Skeletal muscle tissue (tissue), 4 donors: ENCODE results near the gene DEPDC1B. TPM values are rescaled to one million over a fixed set of nuclear protein-coding genes. Genes with fewer than 3 reads are reported as not detected.
"Not testable (repeated sequence)": the region's sequence is repeated elsewhere in the genome, so short reads cannot be mapped to it uniquely, and the experiment has no call there.

Source experiments
- H3K27ac ChIP-seq: one replicate; pipeline ENCODE4 v1.7.0; 2013; ENCODE audit warnings: mild to moderate bottlenecking, low read depth, low read length, inconsistent platforms
- H3K27me3 ChIP-seq, 3 donors: one replicate each; pipeline ENCODE4 v1.7.0; 2013; ENCODE audit warnings: low read length in 3 of 3; ENCODE audit not compliant: control insufficient read depth in 3 of 3, insufficient read depth in 3 of 3
- H3K36me3 ChIP-seq, 3 donors: one replicate each; pipeline ENCODE4 v1.7.0; 2013; ENCODE audit warnings: low read length in 3 of 3; ENCODE audit not compliant: control insufficient read depth in 3 of 3, insufficient read depth in 3 of 3
- H3K4me1 ChIP-seq, 3 donors: one replicate each; pipeline ENCODE4 v1.7.0; 2013; ENCODE audit warnings: low read length in 3 of 3, mild to moderate bottlenecking in 3 of 3; ENCODE audit not compliant: control insufficient read depth in 3 of 3, insufficient read depth in 3 of 3
- H3K4me3 ChIP-seq, 3 donors: one replicate each; pipeline ENCODE4 v1.7.0; 2013; ENCODE audit warnings: low read length in 3 of 3
- H3K9ac ChIP-seq, 3 donors: one replicate each; pipeline ENCODE4 v1.7.0; 2013; ENCODE audit warnings: low read length in 3 of 3, mild to moderate bottlenecking in 3 of 3, moderate library complexity in 2 of 3, low read depth in 1 of 3
- H3K9me3 ChIP-seq, 3 donors: one replicate each; pipeline ENCODE4 v1.7.0; 2013; ENCODE audit warnings: low read length in 3 of 3; ENCODE audit not compliant: control insufficient read depth in 3 of 3
- total RNA-seq: library from RNA; depleted of rRNA; stranded (reverse); fragments of >200 nt; gene quantifications from one replicate; pipeline ENCODE4 v1.2.3, GENCODE V29; 2014
- donor health status: Osteomylitis.

Gene DEPDC1B
- total RNA-seq, 1 donor from 2014 or later, result 3.1 TPM

DNA sequence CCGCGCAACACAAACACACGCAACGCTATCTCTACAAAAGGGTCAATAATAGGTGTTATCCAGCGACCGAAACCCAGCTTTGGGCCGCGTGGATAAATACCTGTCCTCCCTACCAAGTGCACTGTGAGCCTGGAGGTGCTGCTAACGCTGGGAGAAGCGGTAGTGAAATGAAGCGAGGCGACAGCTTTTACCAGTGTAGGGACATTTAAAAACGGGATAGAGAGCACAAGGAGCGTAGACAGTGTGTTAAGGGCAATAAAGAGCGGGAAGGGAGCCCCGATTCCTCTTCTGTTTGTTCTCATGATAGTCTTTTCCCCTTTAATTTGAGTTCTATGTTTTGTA is 421 bp upstream of the DEPDC1B start:
- no peaks in the 10 kb centered on the region for H3K27me3 ChIP-seq
- H3K36me3 ChIP-seq, result no peaks in the 10 kb centered on the region
- no peaks in the 10 kb centered on the region for H3K9me3 ChIP-seq
- H3K27ac ChIP-seq, result no peak overlapping the region
- H3K4me3 ChIP-seq, result peak overlapping the region; percentile 77 to 92 (median 89)
- peak overlapping the region; percentile 81 to 91 (median 84) for H3K9ac ChIP-seq
- peaks cover 9 to 20% (median 10%) of the 10 kb centered on the region in 3 donors for H3K4me1 ChIP-seq

DNA sequence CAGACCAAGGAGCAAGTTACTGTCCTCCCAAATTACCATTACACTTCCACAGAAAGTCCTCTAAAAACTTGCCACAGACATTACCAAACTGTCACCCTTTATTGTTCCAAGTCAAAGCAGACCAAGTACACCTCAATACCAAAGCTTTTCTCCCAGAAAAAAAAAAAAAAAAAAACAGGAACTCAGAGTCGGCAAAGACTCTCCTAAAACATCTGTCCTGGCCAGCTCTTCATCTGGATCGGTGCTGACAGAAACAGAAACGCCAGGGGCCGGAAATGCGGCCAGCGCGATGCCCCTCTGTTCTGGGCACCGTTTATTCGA is 718 bp downstream of the DEPDC1B start:
- Histone ChIP-seq H3K4me1 (peaks cover 9 to 20% (median 10%) of the 10 kb centered on the region in 3 donors), H3K9me3 (no peaks in the 10 kb centered on the region), H3K36me3 (no peaks in the 10 kb centered on the region), H3K9ac (peak overlapping the region; percentile 81 to 91 (median 84)), H3K4me3 (peak overlapping the region; percentile 77 to 92 (median 89)), H3K27ac (no peak overlapping the region), H3K27me3 (no peaks in the 10 kb centered on the region)

DNA sequence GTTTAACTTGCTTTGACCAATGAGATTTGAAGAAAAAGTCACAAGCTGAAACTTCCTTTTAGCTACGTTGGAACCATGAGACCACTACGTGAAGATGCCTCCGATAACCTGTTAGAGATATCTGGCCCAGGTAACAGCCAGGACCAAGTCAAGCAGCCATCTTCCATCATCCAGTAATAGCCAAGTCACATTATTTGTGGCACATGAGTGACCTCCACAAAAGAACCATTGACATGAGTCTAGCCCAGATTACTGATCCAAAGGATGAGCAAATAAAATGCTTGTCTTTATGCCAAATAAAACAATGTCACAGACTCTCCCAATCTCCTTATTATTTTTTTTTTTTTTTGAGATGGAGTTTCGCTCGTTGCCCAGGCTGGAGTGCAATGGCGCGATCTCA is 1.6 kb downstream of the DEPDC1B start:
- Histone ChIP-seq H3K9me3 (no peaks in the 10 kb centered on the region), H3K9ac (no peak overlapping the region), H3K27ac (no peak overlapping the region), H3K4me3 (no peak overlapping the region), H3K36me3 (no peaks in the 10 kb centered on the region), H3K27me3 (no peaks in the 10 kb centered on the region), H3K4me1 (peaks cover 9 to 20% (median 10%) of the 10 kb centered on the region in 3 donors)

DNA sequence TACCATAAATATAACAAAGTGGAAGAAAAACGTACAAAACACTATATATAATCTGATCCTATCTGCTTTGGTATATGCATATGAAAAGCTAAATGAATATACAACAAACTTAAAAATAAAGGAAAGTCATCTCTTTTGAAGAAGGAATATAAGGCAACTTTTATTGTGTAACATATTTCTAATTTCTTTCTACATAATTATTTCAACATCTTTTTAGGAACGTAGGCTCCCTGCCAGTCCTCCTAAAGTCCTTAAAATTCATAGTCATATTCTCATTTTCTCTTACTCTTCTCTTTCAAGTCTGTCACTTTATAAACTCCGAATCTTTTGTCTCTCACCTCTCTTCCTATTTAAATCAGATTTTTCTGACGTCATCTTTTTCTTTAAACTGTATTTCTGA is 9.6 kb downstream of the DEPDC1B start:
- H3K36me3 ChIP-seq, result no peaks in the 10 kb centered on the region
- no peaks in the 10 kb centered on the region for H3K27me3 ChIP-seq
- no peak overlapping the region for H3K9ac ChIP-seq
- H3K4me1 ChIP-seq, result no peaks in the 10 kb centered on the region
- no peak overlapping the region for H3K27ac ChIP-seq
- no peak overlapping the region for H3K4me3 ChIP-seq
- no peaks in the 10 kb centered on the region for H3K9me3 ChIP-seq

DNA sequence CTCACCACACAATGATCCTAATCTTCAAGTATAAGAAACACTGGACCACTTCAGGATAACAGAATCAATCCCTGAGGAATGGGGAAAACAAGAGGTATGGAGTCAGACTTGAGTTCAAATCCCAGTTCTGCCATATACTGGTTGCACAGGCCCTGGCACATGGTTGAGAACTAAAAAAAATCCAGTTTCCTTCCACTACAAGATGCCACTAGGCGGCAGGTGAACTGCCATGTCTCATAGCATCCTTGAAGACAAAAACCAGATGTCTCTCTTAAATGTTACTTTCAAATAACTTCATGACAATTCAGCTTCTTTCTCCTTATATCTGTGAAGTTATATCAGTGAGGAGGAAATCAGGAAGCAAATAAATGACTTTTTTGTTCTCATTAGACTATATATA is 11.0 kb downstream of the DEPDC1B start:
- H3K4me1 ChIP-seq, result no peaks in the 10 kb centered on the region
- no peaks in the 10 kb centered on the region for H3K9me3 ChIP-seq
- H3K36me3 ChIP-seq, result no peaks in the 10 kb centered on the region
- H3K4me3 ChIP-seq, result no peak overlapping the region
- H3K27ac ChIP-seq, result no peak overlapping the region
- H3K9ac ChIP-seq, result no peak overlapping the region
- H3K27me3 ChIP-seq, result no peaks in the 10 kb centered on the region

DNA sequence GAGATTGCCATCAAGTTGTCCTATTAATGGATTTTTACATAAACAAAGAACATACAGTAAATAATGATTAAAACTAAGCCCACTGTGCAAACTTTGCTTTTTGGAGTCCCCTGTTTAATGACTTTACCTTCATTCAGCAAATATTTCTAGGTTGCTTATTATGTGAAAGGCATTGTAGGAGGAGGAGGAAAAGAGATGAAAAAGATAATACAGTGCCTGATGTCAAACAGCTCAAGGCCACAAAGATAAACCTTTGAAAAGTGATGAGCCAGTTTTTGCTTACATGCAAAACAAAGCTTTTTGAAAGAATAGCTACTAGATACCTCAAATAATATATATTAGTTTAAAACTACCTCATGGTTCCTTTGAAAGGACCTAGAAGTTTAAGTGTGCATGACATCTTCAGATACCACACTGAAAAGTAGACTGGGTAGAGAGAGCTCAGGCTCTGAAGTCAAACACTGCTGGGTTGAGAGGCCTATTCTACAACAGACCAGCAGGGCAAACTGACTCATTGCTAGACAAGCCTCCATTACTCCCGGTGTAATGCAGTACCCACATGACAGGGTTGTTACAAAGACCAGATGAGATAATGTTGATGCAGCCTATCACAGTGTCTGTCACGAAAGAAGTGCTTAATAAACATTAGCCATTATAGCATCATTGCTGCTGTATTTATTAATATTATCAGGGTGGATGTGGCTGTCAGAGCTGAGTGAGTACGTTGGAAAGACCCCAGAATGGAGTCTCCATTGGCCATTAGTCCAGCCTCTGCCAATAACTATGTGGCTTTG is 11.8 kb downstream of the DEPDC1B start:
- H3K9me3 ChIP-seq, result no peaks in the 10 kb centered on the region
- H3K4me3 ChIP-seq, result no peak overlapping the region
- H3K4me1 ChIP-seq, result no peaks in the 10 kb centered on the region
- no peak overlapping the region for H3K9ac ChIP-seq
- H3K27ac ChIP-seq, result no peak overlapping the region
- no peaks in the 10 kb centered on the region for H3K27me3 ChIP-seq
- no peaks in the 10 kb centered on the region for H3K36me3 ChIP-seq

DNA sequence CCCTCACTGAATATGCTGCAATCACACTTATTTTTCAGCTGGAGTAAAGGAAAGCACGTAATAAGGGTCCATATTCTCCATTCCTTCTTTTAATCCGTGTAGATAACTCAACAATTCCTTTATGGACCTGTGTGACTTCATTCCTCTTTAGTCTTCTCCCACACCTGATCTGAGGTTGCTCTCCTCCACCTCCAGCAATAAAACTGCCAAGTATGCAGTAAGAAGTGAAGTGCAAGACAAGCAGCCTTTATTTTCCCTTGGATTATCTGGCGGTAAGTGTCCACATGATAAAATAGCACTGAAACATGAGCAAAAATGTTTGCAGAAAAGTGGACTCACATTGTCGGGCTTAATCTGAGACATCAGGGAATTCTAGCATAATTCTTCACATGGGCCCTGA is 13.8 kb downstream of the DEPDC1B start:
- Histone ChIP-seq H3K4me1 (no peaks in the 10 kb centered on the region), H3K4me3 (no peak overlapping the region), H3K36me3 (no peaks in the 10 kb centered on the region), H3K9ac (no peak overlapping the region), H3K9me3 (no peaks in the 10 kb centered on the region), H3K27me3 (no peaks in the 10 kb centered on the region), H3K27ac (no peak overlapping the region)

DNA sequence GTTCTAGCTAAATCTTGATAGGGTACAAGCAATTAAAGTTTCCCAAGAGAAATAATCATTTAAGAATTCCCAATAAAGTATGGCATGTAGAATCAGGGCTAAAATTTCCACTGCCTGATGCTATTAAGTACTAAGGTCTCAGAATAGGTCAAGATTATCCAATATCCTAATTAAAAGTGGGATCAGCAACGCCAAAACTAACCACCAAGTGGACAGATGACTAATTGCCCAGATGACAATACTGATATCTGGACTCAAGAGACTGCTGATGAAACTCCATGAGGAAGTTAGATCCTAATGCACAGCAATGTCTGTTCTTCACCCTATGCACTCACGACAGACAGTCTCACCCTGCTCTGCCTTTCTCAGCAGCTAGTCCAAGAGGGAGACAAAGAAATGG is 14.3 kb downstream of the DEPDC1B start:
- no peaks in the 10 kb centered on the region for H3K36me3 ChIP-seq
- H3K9ac ChIP-seq, result no peak overlapping the region
- no peak overlapping the region for H3K27ac ChIP-seq
- no peaks in the 10 kb centered on the region for H3K9me3 ChIP-seq
- no peaks in the 10 kb centered on the region for H3K4me1 ChIP-seq
- H3K4me3 ChIP-seq, result no peak overlapping the region
- H3K27me3 ChIP-seq, result no peaks in the 10 kb centered on the region

DNA sequence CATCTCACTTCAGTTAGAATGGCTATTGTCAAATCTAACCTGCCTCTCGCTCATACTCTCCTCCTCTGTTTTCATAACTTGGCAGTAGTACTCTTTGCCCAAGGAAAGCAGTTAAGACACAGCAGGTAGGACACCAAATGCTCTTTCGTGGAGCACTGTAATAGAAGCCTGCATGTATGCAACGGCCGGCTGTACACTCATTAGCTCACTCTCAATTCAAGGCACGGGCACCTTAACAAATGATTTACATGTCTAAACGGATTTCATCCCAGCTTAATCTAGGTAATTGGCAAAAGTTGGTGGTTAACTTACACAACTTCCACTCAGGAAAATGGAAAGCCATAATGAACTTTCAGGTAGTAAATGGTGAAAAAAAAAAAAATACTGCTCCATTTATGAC is 14.9 kb downstream of the DEPDC1B start:
- no peak overlapping the region for H3K9ac ChIP-seq
- no peaks in the 10 kb centered on the region for H3K27me3 ChIP-seq
- H3K27ac ChIP-seq, result no peak overlapping the region
- no peaks in the 10 kb centered on the region for H3K36me3 ChIP-seq
- no peaks in the 10 kb centered on the region for H3K9me3 ChIP-seq
- H3K4me3 ChIP-seq, result no peak overlapping the region
- no peaks in the 10 kb centered on the region for H3K4me1 ChIP-seq

DNA sequence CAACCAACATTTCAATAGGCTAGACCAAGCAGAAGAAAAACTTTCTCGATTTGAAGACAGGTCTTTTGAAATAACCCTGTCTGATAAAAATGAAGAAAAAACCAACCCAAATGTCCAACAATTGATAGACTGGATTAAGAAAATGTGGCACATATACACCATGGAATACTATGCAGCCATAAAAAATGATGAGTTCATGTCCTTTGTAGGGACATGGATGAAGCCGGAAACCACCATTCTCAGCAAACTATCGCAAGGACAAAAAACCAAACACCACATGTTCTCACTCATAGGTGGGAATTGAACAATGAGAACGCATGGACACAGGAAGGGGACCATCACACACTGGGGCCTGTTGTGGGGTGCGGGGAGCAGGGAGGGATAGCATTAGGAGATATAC is 18.0 kb downstream of the DEPDC1B start:
- not testable (repeated sequence) for H3K27me3 ChIP-seq, H3K4me1 ChIP-seq, H3K27ac ChIP-seq, H3K9ac ChIP-seq, H3K36me3 ChIP-seq, H3K4me3 ChIP-seq, H3K9me3 ChIP-seq
